Measurements from ENCODE around the gene ARHGAP42.

GRCh38 chr11:100687054-100687629 is at the start of gene ARHGAP42:
- TF ChIP-seq MAX (IDR thresholded peaks at IDR 0.05; ENCODE audit: low read depth, low read length): no peak
- TF ChIP-seq CTCF (IDR thresholded peaks at IDR 0.05; ENCODE audit: low read depth, low read length): no peak
- no peak for TF ChIP-seq POLR2A (IDR thresholded peaks at IDR 0.05; ENCODE audit: extremely low read depth, insufficient read length)
- TF ChIP-seq MYC (IDR thresholded peaks at IDR 0.05; ENCODE audit: low read depth, low read length): no peak
